HUES64 (cell line): Measurements from ENCODE around the gene CFAP92.
A peak's percentile ranks its signal among the peaks of the same experiment; 100 is the strongest.

Experiments used
- H3K27ac ChIP-seq: 2 replicates; pipeline ENCODE4 v1.7.0; 2013; ENCODE audit warnings: low read depth, low read length, inconsistent platforms
- H3K27me3 ChIP-seq: 2 replicates; pipeline ENCODE4 v1.6.1; 2013; ENCODE audit warnings: mild to moderate bottlenecking, low read length; ENCODE audit not compliant: insufficient read depth
- H3K36me3 ChIP-seq: 2 replicates; pipeline ENCODE4 v1.6.1; 2013; ENCODE audit warnings: mild to moderate bottlenecking, low read length; ENCODE audit not compliant: insufficient read depth
- H3K4me1 ChIP-seq: 2 replicates; pipeline ENCODE4 v1.6.1; 2013; ENCODE audit warnings: mild to moderate bottlenecking, low read length, moderate library complexity; ENCODE audit not compliant: insufficient read depth
- H3K4me3 ChIP-seq: 2 replicates; pipeline ENCODE4 v1.5.1; 2013; ENCODE audit warnings: mild to moderate bottlenecking, low read length, moderate library complexity
- H3K9ac ChIP-seq: 2 replicates; pipeline ENCODE4 v1.6.1; 2013; ENCODE audit warnings: mild to moderate bottlenecking, low read depth, low read length
- H3K9me3 ChIP-seq: 2 replicates; pipeline ENCODE4 v1.6.1; 2013; ENCODE audit warnings: low read depth, low read length; ENCODE audit not compliant: insufficient read depth
- WGBS: fragments of 150-250, 120-280 bp; methylation state at CpG from one replicate; pipeline ENCODE4 v1.1.7; 2013; ENCODE audit warnings: missing lambda C conversion rate; 5-methylcytosine and 5-hydroxymethylcytosine counted together

CFAP92 gene

GRCh38 chr3:128995737-128996136 is 1.9 kb upstream of the CFAP92 start:
- Histone ChIP-seq H3K9me3 (no peaks in the 10 kb centered on the region), H3K27me3 (peaks cover 52% of the 10 kb centered on the region), H3K4me1 (peaks cover 27% of the 10 kb centered on the region; the same call in 1 of the 2 replicates), H3K27ac (no peak overlapping the region), H3K36me3 (no peaks in the 10 kb centered on the region), H3K9ac (no peak overlapping the region), H3K4me3 (no peak overlapping the region)
- 93% methylated on average over 1 of the region's 1 CpG for WGBS

GRCh38 chr3:128994581-128995546 is 988 bp upstream of the CFAP92 start:
- Histone ChIP-seq H3K9ac (no peak overlapping the region), H3K27ac (no peak overlapping the region), H3K9me3 (no peaks in the 10 kb centered on the region), H3K4me3 (peak overlapping the region; percentile 55; the same call in 1 of the 2 replicates), H3K4me1 (peaks cover 21% of the 10 kb centered on the region; the same call in 1 of the 2 replicates), H3K27me3 (peaks cover 43% of the 10 kb centered on the region), H3K36me3 (no peaks in the 10 kb centered on the region)
- WGBS: 88% methylated on average over 19 of the region's 19 CpGs

DNA sequence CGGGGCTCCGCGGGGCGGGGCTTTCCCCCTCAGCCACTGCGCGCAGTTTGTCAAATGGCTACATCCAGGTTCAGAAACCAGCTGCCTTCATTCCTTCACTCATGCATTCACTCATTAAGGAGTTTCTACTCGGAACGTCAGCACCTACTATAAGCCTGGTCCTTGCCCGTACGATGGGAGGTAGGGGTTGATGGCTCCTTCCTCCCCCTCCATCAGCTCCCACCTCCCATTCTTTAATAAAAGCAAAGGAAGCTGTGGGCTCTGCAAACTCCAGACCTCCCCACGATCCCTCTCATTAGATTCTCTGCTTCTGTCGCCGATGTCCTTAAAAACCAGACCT is 267 bp upstream of the CFAP92 start:
- H3K9me3 ChIP-seq: no peaks in the 10 kb centered on the region
- no peak overlapping the region for H3K9ac ChIP-seq
- WGBS: 9% methylated on average over 11 of the region's 13 CpGs
- peak overlapping the region; percentile 55 for H3K4me3 ChIP-seq
- no peak overlapping the region for H3K27ac ChIP-seq
- H3K4me1 ChIP-seq: peaks cover 20% of the 10 kb centered on the region; the same call in 1 of the 2 replicates
- no peaks in the 10 kb centered on the region for H3K36me3 ChIP-seq
- H3K27me3 ChIP-seq: peaks cover 39% of the 10 kb centered on the region

GRCh38 chr3:128992926-128993460 is 883 bp downstream of the CFAP92 start:
- H3K27me3 ChIP-seq: peaks cover 37% of the 10 kb centered on the region
- H3K27ac ChIP-seq: no peak overlapping the region
- no peaks in the 10 kb centered on the region for H3K36me3 ChIP-seq
- WGBS: 37% methylated on average over 19 of the region's 20 CpGs
- H3K4me3 ChIP-seq: peak overlapping the region; percentile 55
- peak overlapping the region; percentile 43; the same call in 1 of the 2 replicates for H3K9ac ChIP-seq
- H3K4me1 ChIP-seq: peaks cover 8% of the 10 kb centered on the region; the same call in 1 of the 2 replicates
- H3K9me3 ChIP-seq: no peaks in the 10 kb centered on the region

GRCh38 chr3:128991355-128991895 is 2.5 kb downstream of the CFAP92 start:
- H3K4me3 ChIP-seq: no peak overlapping the region
- H3K27me3 ChIP-seq: peaks cover 34% of the 10 kb centered on the region
- H3K9me3 ChIP-seq: no peaks in the 10 kb centered on the region
- no peak overlapping the region for H3K9ac ChIP-seq
- no peak overlapping the region for H3K27ac ChIP-seq
- WGBS: 95% methylated on average over 18 of the region's 18 CpGs
- H3K36me3 ChIP-seq: no peaks in the 10 kb centered on the region
- 0 out of 2 replicates have a peak, but pooled peaks cover 7% of the 10 kb centered on the region for H3K4me1 ChIP-seq

DNA sequence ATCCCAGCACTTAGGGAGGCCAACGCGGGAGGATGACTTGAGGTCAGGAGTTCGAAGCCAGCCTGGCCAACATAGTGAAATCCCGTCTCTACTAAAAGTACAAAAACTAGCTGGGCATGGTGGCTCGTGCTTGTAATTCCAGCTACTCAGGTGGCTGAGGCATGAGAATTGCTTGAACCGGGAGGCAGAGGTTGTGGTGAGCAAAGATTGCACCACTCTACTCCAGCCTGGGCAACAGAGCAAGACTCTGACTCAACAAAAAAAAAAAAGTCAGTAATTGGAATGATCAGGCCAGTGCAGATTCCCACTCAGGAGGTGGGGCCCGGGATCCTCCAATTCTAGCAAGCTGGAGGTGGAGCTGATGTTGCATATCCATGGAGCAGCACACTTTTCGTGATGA is 5.6 kb downstream of the CFAP92 start:
- Histone ChIP-seq H3K9ac (no peak overlapping the region), H3K36me3 (no peaks in the 10 kb centered on the region), H3K4me1 (0 out of 2 replicates have a peak, but pooled peaks cover under 1% of the 10 kb centered on the region), H3K9me3 (no peaks in the 10 kb centered on the region), H3K27ac (no peak overlapping the region), H3K27me3 (peaks cover 9% of the 10 kb centered on the region), H3K4me3 (no peak overlapping the region)
- WGBS: 95% methylated on average over 8 of the region's 8 CpGs

DNA sequence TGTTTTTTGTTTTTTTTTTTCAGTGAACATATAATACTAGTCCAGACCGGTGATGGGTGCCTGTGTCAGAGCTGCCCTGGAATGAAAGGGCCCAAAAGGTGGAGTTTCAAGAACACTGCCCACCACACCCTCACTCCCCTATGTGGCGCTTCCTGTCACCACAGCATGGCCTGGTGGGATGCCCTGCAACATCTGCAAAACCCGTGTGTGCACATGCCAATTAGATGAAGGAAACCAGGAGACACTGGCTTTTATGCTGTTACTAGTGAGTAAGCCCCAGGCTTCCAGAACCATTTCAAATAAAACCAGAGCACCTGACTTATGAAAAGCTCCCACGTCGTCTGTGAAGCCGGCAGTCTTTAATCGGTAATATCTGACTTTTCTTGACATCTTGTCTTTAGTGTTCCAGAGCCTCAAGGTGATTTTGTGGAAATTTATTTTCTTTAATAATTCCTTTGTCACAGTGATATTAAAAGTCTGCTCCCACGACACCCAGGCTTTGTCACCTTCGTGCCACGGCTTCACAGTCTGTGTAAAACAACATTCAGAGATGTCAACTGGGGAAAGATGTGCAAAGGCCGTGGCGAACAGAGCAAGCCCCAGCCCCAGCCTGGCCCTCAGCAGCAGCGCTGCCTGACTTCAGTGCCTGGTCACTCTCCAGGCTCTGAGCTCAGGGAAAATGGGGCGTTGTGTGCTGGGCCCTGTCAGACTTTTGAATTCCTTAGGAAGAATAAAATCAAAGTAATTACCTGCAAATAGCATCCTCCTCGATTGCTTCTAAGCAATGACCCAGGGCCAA is 6.4 kb downstream of the CFAP92 start:
- Histone ChIP-seq H3K9ac (no peak overlapping the region), H3K36me3 (no peaks in the 10 kb centered on the region), H3K4me1 (no peaks in the 10 kb centered on the region), H3K9me3 (no peaks in the 10 kb centered on the region), H3K27me3 (peaks cover 1% of the 10 kb centered on the region), H3K27ac (no peak overlapping the region), H3K4me3 (no peak overlapping the region)
- WGBS: 91% methylated on average over 14 of the region's 15 CpGs

DNA sequence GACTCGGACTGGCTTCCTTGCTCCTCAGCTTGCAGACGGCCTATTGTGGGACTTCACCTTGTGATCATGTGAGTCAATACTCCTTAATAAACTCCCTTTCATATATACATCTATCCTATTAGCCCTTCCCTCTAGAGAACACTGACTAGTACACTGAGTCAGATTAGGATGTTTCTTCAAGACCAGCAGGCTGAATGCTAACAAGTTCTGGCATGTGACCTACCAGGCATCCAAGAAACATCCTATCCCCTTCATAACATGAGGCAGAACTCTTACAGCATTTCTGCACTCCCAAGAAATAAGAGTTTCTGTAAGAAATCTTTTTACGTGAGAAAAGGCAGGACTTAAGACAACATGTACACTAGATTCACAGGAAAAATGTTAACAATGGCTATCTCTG is 9.3 kb downstream of the CFAP92 start:
- H3K27me3 ChIP-seq: no peaks in the 10 kb centered on the region
- no peaks in the 10 kb centered on the region for H3K36me3 ChIP-seq
- no peaks in the 10 kb centered on the region for H3K9me3 ChIP-seq
- no peak overlapping the region for H3K9ac ChIP-seq
- H3K27ac ChIP-seq: no peak overlapping the region
- WGBS: 97% methylated on average over 3 of the region's 3 CpGs
- no peaks in the 10 kb centered on the region for H3K4me1 ChIP-seq
- no peak overlapping the region for H3K4me3 ChIP-seq

GRCh38 chr3:128983293-128984069 is 10.4 kb downstream of the CFAP92 start:
- Histone ChIP-seq H3K36me3 (no peaks in the 10 kb centered on the region), H3K27ac (no peak overlapping the region), H3K4me1 (no peaks in the 10 kb centered on the region), H3K27me3 (no peaks in the 10 kb centered on the region), H3K9me3 (no peaks in the 10 kb centered on the region), H3K9ac (no peak overlapping the region), H3K4me3 (no peak overlapping the region)
- WGBS: 82% methylated on average over 9 of the region's 9 CpGs

GRCh38 chr3:128975276-128975675 is 18.6 kb downstream of the CFAP92 start:
- H3K4me1 ChIP-seq: no peaks in the 10 kb centered on the region
- no peak overlapping the region for H3K4me3 ChIP-seq
- no peaks in the 10 kb centered on the region for H3K9me3 ChIP-seq
- no peaks in the 10 kb centered on the region for H3K27me3 ChIP-seq
- H3K36me3 ChIP-seq: no peaks in the 10 kb centered on the region
- no peak overlapping the region for H3K27ac ChIP-seq
- H3K9ac ChIP-seq: no peak overlapping the region
- WGBS: 75% methylated on average over 1 of the region's 1 CpG
